Fibroblast of upper back skin (primary cell): Measurements from ENCODE around the gene SKA1.

ENCODE experiments used
- DNase-seq: peaks from one replicate; pipeline ENCODE4 v3.0.0-alpha.2; 2013

SKA1 gene, protein sequence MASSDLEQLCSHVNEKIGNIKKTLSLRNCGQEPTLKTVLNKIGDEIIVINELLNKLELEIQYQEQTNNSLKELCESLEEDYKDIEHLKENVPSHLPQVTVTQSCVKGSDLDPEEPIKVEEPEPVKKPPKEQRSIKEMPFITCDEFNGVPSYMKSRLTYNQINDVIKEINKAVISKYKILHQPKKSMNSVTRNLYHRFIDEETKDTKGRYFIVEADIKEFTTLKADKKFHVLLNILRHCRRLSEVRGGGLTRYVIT

GRCh38 chr18:50374753-50375391 is at the start of gene SKA1:
TSS of gene SKA1 (plus strand) at chr18:50375046. CDS start at chr18:50375831, 785 bp downstream.
- DNase-seq, result peak; percentile 92

DNA sequence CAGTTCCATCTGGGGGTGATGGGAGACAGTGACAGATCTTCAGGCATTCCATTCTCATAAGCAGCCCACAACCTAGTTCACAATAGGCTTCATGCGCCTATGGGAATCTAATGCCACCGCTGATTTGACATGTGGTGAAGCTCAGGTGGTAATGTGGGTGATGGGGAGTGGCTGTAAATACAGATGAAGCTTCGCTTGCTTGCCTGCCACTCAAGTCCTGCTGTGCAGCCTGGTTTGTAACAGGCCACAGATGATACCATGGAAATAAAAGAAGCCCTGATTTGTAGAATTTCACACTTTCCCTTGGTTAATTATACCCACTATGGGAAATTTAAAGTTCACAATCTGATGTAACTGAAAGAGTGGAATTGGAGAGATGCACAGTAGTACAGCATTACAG is 46.9 kb upstream of the SKA1 start:
- no peak for DNase-seq

- no peak for DNase-seq
These were observed 44.7 kb upstream of the SKA1 start for GRCh38 chr18:50330176-50330575.

- no peak for DNase-seq
These were observed 43.2 kb upstream of the SKA1 start for GRCh38 chr18:50331691-50332090.

GRCh38 chr18:50334546-50335152 is 40.2 kb upstream of the SKA1 start:
- DNase-seq, result no peak

DNA sequence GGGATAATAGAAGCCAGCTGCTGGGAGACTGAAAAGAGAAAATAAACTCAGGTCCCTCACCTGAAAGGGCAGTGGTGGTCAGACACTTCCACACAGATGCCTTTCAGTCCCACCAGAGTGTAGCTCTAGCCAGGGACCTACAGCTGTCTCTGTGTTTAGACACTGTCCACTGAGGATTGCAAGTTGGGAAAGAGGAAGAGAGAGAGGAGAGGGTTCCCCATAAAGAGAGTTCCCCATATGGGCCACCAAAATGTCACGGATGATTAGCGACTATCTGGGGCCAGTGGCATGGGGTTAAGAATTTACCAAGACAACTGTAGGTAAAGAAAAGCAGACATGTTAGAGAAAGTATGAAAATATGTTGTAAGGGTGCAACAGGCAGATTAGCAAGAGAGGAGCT is 36.7 kb upstream of the SKA1 start:
- no peak for DNase-seq

- DNase-seq, result no peak
These were observed 36.1 kb upstream of the SKA1 start for GRCh38 chr18:50338715-50339114.

DNA sequence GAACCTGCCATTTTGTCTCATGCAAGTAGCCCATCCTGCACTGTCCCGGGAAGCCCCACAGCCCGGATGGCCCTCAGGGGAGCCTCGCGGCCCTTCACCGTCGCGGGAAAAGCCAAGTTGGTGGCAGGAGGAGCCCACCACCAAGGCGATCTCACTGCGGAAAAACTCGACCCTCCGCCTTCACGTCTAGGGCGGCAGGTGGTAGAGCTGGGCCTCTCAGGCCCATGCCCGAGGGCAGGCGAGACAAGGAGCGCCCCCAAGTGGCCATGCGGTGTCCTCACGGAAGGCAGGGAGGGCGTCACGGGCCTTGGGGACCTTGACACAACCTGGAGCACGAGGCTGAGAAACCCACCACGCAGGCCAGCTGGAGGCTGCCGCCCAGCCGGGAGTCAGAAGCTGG is 34.8 kb upstream of the SKA1 start:
- no peak for DNase-seq

- DNase-seq, result no peak
These were observed 33.4 kb upstream of the SKA1 start for GRCh38 chr18:50341443-50341842.

DNA sequence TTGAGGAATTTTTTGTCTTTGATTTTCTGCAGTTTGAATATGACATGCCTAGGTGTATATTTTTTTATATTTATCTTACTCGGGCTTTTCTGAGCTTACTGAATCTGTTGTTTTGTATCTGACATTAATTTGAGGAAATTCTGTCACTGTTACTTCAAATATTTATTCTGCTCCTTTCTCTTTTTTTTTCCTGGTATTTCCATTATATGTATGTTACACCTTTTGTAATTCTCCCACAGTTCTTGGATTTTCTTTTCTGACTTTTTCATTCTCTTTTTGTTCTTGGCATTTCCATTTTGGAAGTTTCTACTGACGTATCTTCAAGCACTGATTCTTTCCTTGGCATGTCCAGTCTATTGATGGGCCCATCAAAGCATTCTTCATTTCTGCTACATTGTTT is 24.1 kb upstream of the SKA1 start:
- no peak for DNase-seq

GRCh38 chr18:50356036-50356945 is 18.6 kb upstream of the SKA1 start:
- DNase-seq, result no peak

- no peak for DNase-seq
These were observed 16.0 kb upstream of the SKA1 start for GRCh38 chr18:50358844-50359243.

- no peak for DNase-seq
These were observed 15.0 kb upstream of the SKA1 start for GRCh38 chr18:50359806-50360205.

DNA sequence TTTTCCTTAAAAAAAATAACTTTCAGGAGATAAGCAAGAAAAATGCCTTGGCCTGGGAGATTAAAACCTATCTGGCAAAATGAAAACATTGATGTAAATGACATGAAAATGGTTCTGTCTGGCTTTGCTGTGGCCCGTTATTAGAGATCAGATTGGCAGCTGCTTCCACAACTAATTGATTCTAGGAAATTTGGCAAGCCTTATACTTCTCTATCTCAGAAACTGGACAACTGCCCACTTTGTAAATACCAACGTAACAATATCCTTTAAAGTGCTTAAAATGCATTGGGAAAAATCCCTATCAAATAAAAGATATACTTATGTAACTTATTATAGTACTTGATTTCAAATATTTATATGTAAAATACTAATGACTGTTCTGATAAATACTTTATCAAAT is 14.2 kb upstream of the SKA1 start:
- no peak for DNase-seq

- DNase-seq, result no peak
These were observed 5.2 kb upstream of the SKA1 start for GRCh38 chr18:50369672-50370071.

- no peak for DNase-seq
These were observed 2.1 kb upstream of the SKA1 start for GRCh38 chr18:50372743-50373142.

DNA sequence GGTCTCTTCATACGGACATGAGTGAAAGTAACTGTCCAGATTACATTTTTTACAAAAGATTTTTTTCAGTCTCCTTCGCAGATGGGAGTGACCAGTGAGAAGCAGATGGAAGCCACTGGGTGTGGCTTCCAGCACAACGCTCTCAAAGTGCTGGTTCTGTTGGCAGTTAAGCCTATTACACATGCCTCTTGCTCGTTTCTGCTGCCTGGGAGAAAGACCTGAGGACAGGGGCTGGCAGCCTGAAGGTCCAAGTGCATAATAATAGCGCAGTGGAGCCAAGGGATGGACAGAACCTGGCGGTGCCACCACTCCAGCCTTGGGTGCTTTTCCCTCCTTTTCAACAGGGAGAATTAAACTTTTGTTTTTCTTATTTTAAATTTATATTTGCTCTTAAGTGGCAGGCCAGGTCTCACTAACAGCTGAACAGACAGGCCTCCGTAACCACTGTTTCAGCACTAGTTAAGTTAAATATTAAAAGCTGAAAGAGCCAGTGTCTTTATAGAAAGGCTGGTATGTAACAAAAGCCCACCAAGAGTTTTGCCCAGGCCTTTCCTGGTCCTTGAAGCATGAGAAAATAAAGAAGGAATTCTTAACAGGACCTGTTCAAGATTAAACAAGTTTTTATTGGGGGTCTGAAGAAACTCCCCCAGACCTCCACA is 1.2 kb upstream of the SKA1 start:
- DNase-seq, result no peak

GRCh38 chr18:50374220-50374752 is 560 bp upstream of the SKA1 start:
- no peak for DNase-seq

- DNase-seq, result no peak
These were observed 2.4 kb downstream of the SKA1 start for GRCh38 chr18:50377061-50377798.

DNA sequence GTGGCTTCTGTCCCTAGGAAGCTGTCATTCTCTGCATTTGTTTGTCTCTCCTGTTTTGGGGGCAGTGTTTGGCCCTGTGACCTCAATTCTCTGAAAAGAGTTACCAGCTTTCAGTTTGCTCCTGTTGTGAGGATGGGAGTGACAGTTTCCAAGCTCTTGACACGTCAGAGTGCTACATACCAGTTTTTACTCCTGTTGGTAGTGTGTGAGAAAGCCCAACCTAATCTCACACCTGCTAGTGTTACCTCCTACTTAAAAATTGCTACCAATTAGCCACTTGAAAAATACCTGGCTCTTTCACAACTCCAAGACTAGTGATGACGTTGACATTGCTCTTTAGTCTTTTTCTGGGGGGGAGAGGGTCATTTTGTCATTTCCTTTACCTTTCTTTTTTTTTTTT is 14.1 kb downstream of the SKA1 start:
- no peak for DNase-seq

DNA sequence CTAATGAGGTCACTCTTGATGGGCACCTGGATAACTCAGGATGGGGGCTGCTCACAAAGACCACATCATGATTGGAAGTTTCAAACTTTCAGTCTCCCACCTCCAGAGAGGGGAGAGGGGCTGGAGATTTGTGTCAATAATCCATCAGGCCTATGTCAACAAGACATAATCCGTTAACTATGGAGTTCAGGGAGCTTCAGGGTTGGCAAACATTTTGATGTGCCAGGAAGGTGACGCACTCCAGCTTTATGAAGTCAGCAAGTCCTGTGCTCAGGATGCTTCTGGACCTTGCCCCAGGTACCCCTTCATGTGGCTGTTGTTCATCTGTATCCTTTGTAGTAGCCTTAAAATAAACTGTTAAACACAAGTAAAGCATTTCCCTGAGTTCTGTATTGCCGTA is 19.0 kb downstream of the SKA1 start:
- DNase-seq, result no peak

DNA sequence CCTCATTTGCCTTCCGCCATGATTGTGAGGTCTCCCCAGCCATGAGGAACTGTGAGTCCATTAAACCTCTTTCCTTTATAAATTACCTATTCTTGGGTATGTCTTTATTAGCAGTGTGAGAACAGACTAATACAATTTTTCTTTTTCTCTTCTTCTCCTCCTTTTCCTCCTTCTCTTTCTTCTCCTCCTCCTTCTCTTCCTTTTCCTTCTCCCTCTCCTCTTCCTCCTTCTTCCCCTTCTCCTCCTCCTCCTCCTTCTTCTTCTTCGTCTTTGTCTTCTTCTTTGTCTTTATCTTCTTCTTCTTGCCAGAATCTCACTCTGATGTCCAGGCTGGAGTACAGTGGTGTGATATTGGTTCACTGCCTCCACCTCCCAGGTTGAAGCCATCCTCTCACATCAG is 20.2 kb downstream of the SKA1 start:
- no peak for DNase-seq
